HG02610 (cell line): ENCODE measurements around the gene ZNF778.
"Not testable (repeated sequence)": the region's sequence is repeated elsewhere in the genome, so short reads cannot be mapped to it uniquely, and the experiment has no call there.

Experiments
- ATAC-seq: cut with Tn5 transposase; IDR thresholded peaks from one replicate; pipeline ENCODE4 v1.9.1; 2021; ENCODE audit warnings: mild to moderate bottlenecking, moderate library complexity; ENCODE audit not compliant: unreplicated experiment

Gene ZNF778

DNA sequence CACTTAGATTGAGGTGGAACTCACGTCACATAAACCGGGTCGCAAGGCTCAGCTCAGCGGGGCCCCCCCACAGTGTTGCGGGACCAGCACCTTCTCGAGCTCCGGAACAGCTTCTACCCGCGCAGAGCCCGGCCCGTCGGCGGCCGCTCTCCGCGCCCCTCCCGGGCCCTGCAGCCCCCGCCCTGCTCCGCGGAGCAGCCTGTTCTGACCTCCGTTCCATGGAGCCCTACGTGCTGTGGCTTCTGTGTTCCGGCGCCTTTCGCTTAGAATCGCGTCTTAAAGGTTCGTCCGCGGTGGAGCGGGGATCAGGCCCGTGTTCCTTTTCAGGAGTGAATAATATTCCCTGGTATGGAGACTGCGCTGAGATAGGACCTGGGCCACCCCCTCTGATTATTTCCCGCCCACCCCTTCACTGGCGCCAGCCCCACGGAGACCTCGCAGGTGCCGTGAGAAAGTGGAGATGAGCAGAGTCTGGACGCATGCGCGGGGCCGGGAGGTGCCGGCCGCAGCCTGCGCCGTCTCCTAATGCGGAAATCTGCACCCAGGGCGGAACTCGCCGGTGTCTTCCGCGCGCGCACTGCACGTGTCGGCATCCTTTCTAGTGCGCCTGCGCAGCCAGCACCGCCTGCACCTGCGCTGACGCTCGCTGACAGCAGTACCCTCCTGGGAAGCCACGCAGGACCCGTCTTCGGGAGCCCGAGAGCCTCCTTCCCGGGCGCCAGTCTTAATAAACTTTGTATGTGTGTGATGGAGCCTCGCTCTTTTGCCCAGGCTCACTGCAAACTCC lies 30.9 kb downstream of the ZNF778 start:
- ATAC-seq = no peak

DNA sequence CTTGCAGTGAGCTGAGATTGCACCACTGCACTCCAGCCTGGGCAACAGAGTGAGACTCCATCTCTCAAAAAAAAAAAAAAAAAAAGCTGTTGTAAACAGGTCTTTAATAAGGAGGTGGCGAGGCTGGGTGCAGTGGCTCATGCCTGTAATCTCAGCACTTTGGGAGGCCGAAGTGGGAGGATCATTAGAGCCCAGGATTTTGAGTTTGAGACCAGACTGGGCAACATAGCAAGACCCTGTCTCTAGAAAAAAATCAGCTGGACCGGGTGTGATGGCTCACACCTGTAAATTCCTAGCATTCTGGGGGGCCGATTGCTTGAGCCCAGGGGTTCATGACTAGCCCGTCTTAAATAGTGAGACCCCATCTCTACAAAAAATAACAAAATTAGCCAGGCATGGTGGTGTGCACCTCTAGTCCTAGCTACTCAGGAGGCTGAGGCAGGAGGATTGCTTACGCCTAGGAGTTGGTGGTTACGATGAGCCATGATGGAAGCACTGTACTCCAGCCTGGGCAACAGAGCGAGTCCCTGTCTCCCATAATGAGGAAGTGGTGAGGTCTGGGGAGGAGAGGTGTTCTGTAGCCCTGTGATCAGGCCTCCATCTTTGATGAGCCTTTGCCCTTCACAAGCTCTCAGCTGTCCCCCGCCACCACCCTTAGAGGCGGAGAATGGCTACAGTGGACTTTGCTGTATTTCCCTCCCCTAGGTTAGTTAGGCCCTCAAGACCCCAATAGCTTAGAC lies 36.2 kb downstream of the ZNF778 start:
- ATAC-seq = no peak

DNA sequence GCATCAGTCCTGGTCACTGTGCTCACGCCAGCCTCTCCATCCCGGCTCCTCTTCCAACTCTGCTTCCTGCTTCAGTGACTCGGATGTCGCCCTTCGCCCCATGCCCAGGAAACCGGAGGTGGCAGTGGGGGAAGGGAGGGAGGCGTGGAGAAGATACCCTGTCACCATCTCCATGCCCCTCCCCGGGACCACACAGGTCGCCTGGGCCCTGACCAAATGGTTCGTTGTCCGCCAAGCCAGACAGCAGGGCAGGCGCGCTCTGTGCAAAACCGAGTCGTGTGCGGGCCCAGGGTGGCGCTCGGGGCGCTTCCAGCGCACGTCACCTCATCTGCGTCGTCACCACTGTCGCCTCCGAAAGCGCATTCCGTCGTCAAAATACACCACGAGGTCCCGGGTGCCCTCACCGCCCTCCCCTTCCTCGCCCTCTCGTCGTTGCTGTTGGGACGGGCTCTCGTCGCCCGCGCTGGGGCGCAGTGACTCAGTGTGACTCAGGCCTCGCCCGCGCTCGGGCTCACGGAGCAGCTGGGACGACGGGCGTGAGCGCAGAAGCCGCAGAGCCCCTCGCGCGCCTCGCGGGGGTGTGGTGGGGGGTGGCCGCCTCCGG lies 39.2 kb downstream of the ZNF778 start:
- ATAC-seq = no peak

DNA sequence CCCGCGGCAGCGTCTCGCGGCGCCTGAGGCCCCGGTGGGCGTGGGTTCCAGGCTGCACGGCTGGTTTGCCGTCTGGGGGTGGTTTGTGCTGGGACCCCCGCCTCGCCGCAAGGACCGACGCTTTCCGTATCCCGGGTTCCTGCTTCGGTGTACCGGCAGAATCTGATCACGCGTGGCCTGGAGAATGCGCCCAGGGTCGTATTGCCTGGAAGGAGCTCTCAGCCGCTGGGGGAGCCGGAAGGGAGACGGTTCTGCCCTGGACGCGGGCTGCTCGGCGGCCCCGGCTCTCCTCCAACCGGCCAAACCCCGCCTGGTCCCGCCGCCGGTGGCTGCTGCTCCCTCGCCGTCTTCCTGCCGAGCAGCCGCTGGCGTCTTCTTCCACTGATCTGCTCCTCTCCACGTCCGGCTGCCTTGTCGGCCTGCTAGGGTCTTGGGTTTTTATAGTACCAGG lies 39.8 kb downstream of the ZNF778 start:
- no peak for ATAC-seq

DNA sequence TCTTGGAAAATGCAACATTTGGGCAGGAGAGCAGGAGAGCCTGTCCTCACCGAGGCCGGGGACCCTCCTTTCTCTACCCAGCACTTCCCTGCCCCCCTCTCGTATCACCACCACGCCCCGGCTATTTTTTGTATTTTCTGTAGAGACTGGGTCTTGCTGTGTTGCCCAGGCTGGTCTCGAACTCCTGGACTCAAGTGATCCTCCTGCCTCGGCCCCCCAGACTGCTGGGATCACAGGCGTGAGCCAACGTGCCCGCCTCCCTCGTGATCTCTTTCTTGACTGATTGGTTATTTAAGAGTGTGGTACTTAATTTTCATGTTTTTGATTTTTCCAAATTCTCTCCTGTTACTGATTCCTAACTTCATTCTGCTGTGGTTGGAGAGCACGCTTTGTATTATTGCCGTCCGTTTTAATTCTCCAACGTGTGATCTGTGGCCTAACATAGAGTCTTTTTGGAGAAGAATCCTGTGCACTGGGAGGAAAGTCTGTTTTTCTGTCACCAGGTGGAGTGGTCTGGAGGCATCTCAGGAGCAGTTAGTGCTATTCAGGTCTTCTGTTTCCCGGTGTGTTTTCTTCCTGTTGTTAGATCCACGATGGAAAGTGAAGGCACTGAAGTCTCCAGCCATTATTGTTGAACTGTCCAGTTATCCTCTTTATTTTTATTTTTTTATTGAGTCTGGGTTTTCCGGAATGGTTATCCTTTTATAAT lies 40.4 kb downstream of the ZNF778 start:
- no peak for ATAC-seq

DNA sequence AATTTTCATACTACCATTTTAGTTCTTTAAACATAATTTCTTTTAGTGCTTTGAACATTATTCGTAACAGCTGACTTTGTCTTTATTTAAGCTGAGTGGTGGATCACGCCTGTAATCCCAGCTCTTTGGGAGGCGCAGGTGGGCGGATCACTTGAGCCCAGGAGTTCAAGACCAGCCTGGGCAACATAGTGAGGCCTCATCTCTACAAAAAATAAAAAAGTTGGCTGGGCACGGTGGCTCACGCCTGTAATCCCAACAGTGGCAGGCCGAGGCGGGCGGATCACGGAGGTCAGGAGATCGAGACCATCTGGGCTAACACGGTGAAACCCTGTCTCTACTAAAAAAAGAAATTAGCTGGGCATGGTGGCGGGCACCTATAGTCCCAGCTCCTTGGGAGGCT lies 42.4 kb downstream of the ZNF778 start:
- ATAC-seq = not testable (repeated sequence)

DNA sequence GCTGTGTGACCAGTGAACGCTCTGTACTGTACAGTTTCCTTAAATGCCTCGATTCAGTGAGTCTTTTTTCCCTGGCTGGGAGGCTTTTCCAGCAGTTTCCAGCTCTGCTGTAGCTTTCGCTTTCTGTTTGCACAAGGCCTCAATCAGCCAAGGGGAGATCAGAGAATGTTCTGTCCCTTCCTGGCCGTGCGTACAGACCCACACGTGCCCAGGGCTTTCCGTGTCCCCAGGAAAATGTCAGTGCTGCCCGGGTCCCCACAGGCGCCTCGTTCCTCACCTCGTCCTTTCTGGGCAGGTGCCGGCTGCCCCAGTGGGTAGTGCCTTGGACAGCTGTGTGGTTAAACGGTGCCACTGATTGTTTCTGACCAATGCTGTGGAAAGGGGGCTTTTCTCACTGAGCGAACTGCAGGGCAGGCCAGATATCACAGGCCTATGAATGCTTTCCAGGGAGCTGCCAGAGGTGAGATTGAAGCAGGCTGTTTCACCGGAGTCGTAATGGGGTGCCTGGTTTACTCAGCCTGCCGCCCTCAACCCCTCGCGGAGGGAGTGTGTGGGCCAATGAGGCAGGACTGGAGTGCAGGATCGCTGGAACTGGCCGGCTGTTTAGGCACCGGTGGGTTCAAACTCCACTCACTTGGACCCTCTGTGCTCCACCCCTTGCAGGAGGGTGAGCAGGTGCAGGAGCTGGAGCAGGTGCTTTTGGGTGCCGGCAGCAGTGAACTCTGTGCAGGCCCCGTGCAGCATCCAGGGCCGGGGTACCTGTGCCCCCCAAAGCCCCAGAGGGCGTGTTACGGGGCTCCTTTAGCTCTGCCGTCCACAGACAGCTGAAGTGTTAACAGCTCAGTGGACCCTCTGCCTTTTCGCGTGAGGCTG lies 44.4 kb downstream of the ZNF778 start:
- no peak for ATAC-seq

DNA sequence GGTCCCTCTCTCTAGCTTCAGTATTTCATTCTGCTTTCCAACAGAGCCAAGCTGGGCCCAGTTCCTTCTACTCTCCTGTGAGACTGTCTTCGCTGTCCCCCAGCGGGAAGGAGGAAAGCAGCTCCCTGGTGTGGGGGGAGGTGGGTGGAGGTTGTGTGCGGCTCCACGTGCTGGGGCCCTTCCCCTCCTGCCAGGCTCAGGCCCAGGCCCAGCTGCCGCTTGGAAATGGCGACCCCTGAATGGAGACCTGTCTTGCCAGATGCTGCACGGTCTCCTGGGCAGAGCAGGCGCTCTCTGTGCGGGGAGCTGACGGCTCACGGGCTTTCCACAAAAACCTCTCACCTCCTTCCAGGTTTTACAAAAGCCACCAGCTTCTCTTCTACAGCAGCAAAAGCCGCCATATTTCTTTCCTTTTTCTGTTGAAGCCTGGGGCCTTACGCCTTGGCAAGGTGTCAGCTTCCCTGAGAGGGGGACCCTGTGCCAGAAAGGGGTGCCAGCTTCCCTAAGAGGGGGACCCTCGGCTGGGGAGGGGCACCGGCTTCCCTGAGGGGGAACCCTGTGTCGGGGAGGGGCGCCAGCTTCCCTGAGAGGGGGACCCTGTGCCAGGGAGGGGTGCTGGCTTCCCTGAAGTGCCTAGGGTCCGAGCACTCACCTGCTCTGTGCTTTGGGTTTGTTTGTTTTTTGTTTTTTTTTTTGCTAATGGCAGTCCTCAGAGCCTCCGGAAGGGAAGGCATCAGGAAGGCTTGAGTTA lies 47.5 kb downstream of the ZNF778 start:
- no peak for ATAC-seq

DNA sequence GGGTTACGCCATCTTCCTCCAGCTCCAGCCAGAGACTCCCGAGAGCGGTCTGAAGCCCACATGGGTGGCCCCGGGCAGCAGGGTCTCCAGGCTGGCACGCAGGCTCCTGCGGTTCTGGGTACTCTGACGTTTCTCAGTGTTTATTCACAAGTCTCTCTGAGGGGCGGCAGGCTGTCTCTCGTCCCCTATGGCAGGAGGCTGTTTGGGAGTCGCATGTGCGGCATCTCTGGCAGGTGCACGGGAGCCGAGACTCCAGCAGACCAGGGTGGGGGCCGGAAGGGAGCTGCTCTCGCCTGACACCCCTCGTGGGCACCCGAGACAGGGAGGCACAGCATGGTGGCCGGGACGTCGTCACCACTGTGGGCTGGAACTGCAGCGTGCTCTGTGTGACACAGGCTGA lies 48.1 kb downstream of the ZNF778 start:
- ATAC-seq = no peak

DNA sequence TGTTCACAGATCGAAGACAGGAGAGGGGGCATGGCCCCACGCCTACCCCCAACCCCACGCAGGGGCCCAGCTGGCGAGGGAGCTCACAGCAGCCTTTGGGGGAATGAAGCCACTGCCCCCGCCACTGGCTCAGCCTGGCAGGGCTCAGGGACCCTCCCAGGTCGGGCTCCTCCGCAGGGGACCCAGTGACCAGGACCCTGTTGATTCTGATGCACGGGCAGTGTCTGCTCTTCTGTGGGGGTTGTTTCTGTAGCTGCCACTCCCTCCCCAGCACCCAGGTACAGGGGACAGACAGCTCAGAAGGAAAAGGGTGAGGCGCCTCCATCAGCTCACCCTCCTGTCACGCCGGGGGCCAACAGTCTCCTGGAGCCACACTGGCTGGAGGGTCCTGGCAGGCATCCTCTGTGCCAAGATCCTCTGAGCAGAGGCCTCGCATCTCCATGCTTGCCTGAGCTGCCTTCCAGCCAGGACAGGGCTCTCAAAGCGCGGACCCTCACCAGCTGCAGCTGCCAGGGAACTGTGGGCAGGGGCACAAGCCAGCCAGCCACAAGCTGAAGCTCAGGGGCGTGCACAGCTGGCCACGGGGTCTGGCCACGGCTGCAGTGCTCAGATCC lies 49.1 kb downstream of the ZNF778 start:
- no peak for ATAC-seq

DNA sequence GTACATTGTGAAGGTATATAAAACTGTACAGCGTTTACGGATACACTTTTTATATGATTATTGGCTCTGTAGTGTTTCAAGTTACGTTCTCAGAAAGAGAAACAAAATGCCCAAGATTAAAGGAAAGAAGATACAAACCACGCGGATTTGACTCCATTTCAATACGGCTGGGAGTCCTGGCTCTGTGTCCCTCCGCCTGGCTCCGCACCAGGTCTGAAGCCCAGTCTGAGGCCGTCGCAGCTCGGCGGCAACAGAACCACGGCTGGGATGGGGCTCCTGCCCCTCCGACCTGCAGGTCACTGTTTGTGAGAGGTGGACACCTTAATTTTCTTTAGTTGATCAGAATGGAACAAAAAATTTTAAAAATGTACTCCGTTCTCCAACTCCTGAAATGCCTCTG lies 50.2 kb downstream of the ZNF778 start:
- not testable (repeated sequence) for ATAC-seq

DNA sequence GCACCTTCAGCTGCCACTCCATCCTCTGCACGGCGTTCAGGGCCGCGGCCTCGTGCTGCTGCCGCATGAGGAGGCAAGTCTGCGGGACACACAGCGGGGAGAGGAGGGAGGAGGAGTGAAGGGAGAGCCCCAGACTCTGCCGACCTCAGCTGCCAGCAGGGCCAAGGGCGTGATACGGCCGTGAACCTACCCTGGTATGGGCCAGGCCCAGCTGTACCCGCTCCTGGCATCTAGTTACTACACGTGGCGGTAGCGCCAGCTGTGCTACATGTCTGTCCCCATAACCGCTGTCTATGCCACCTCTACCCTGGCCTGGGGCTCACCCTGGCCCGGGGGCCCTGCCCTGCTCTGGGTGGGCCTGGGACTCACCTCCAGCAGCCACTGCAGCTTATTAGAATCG lies 51.1 kb downstream of the ZNF778 start:
- no peak for ATAC-seq

DNA sequence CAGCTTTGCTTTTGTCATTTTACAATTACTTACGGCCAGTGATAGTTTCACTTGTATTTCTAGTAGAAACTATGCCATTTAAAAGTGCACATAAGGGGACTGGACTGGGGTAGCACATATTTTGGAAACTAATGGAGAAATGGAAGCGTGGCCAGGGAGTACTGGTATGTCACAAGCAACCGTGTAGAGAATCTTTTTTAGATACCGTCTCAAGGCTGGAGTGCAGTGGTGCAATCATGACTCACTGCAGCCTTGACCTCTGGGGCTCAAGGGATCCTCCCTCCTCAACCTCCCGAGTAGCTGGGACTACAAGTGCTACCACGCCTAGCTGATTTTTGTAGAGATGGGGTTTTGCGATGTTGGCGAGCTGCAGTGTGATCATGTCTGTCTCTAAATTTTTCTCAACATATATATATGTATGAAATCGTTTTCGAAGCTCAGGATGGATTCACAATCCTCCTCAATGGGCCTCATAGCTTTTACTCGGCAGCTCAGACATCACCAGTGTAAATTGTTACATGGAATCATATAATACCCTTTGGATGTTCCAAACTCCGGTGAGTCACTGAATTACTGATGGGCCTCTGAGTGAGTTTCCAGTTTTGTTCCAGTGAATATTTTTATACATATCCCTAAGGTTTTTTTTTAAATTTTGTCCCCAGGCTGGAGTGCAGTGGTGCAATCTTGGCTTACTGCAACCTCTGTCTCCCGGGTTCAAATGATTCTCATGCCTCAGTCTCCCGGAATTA lies 51.7 kb downstream of the ZNF778 start:
- ATAC-seq = no peak

DNA sequence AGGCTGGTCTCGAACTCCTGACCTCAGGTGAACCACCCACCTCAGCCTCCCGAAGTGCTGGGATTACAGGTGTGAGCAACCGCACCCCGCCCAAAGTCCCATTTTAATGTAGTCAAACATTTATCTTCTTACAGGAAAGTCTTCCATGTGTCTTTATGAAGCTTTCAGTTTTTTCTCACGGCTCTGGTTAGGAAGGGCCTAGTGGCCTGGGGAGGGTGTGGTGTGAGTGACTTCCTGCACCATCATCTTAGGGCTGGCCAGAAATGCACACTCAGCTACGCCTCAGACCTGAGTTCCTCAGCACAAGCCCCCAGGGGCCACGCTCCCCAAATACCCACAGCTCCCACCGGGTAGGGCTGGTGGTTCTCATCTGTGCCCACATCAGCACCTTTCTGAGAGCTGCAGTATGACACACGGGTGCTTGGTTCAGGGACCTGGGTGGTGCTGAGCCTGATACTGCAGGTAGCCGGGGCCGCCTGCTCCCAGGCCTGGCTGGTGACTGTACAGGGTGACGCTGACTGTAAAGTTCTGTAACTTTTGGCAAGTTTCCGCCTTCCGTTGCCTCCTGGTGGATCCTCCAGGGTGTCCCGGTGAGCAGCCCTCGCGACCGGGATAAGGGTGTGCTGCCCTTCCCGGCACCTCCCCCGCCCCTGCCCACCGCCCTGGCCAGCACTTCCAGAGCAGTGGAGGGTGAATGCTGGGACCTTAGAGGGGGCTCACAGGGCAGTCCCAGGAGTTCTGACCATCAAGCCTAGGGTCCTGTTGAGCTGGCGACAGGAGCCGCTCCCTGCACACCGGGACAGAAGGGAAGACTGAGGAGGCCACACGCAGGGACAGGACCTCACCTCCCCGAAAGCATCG lies 52.5 kb downstream of the ZNF778 start:
- ATAC-seq = no peak

DNA sequence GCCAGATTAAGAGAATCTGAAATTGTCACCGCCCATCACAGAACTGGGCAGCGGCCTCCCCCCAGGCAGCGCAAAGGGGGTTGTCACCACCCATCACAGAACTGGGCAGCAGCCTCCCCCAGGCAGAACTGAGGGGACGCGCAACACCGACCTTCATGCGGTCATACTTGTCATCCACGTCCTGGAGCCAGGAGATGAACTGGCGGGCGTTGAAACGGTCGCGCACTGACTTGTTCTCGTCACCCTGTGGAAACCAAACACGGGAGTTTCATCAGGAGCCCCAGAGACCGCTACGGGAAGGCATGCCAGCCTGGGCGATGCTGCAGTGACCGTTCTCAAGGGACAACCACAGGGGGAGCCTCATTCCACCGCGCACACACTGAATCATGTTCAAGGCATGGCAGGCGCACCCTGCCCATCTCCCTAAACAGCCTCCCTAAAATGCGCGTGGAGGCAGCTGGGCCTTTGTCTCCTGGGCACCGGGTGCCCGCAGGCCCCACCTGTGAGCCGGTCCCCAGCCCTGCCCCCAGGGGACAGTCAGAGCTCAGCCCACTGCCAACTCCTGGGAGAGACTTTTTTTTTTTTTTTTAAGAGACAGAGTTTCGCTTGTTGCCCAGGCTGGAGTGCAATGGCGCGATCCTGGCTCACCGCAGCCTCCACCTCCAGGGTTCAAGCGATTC lies 53.3 kb downstream of the ZNF778 start:
- no peak for ATAC-seq

DNA sequence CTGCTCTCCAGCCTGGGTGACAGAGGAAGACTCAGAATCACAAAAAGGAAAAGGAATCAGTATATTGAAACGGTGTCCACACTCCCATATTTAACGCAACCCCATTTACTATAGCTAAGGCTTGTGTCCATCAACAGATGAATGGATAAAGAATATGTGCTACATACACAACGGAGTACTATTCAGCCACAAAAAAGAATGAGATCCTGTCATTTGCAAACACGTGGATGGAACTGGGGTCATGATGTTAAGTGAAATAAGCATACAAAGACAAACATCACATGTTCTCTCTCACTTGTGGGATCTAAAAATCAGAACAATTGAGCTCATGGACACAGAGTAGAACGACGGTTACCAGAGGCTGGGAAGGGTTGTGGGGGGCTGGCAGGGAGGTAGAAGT lies 55.1 kb downstream of the ZNF778 start:
- no peak for ATAC-seq
